Hematopoietic multipotent progenitor cell (in vitro differentiated cells): ENCODE data around the gene ALDOB. TPM values are rescaled to one million over a fixed set of nuclear protein-coding genes. Genes with fewer than 3 reads are reported as not detected.

ENCODE experiments used
- DNase-seq, 3 donors: peaks; one replicate each; pipeline ENCODE4 v3.0.0-alpha.2; 2011 to 2015; ENCODE audit warnings: low read depth in 2 of 3, low spot score in 2 of 3
- total RNA-seq: library from RNA; depleted of rRNA; stranded (reverse); fragments of >200 nt; gene quantifications from one replicate; pipeline ENCODE4 v1.2.3, GENCODE V29; 2012

Gene ALDOB
- total RNA-seq, 1 donor, result not detected

DNA sequence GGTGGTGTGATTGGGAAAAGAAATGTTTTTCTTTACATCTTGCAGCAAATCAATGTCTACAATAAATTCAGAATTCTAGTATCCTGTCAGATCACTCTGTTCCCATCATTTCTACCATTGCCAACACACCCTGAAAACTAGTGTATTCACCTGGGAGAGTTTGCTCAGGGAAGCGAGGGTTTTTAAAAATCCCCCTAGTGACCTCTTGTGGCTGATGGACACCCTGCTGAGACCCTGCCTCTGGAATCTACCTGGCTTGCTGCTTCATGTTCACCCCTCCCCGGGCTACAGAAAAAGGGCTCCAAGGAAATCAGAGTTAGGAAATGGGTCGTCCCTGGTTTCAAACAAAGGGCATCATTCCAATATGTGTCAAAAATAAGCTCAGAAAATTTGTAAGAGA, 21.4 kb upstream of the ALDOB start:
- DNase-seq, result no peak

DNA sequence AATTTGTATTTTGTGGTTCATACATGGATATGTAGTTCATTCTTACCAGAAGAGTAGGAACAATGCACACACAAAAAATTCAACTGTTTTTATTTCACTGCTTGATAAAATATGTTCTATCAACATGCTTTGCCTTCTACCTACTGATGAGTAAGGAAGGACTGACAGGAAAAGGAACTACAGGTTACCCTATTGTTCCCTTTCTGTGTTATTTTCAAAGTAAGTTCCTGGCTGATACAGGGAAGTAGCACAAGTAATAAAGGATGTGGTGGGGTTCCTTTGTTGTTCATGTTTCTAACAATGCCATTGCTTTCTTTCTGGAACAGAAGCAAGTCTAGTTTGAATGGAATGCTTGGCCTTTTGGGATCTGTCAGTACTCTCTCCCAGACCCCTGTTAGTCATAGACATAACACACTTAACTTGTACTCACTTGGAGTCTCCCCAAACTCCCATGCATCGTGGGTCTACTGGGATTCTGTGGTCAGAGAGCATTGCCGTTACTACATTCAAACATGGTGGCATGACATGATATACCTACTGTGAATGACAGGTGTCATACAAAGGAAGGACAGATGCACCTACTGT, 20.2 kb upstream of the ALDOB start:
- no peak for DNase-seq

DNA sequence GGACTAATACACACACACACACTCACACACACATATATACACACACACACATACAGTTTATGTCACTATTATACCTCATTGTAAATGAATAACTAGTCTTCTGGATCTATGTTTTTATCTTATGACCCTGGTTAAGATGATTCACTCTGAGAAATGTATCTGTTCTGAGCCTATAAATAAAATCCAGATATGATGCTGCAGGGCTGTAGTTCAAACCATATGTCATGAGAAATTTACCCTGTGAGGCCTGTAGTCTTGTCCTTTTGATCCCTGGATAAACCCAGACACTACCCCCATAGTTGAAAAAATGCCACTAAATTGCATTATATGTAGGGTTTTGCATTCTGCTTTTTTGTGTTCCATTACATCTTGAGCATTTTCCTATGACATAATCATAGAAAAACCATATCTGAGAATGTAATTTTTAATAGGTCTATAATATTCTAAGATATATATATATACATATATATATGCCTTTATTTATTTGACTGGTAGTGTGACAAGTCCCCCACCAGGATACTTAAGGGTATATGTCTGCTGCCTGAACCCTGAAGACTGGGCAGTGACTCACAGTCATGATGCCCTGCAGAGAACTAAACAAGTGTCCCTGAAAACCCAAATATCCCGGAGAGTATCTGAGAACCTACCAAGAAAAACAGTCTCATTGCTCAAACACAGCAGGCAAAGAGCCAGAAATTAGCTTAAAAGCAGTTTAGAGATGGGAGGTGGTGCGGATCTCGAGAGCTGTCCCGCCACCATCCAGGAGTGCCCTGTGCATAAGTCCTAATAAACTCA, 18.4 kb upstream of the ALDOB start:
- no peak for DNase-seq

DNA sequence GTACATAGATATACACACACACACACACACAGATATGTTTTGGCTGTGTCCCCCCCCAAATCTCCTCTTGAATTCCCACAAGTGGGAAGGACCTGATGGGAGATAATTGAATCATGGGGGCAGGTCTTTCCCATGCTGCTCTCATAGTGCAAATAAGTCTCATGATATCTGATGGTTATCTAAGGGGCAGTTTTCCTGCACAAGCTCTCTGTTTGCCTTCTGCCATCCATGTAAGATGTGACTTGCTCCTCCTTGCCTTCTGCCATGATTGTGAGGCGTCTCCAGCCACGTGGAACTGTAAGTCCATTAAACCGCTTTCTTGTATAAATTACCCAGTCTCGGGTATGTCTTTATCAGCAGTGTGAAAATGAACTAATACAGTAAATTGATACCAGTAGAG, 15.9 kb upstream of the ALDOB start:
- DNase-seq, result no peak

DNA sequence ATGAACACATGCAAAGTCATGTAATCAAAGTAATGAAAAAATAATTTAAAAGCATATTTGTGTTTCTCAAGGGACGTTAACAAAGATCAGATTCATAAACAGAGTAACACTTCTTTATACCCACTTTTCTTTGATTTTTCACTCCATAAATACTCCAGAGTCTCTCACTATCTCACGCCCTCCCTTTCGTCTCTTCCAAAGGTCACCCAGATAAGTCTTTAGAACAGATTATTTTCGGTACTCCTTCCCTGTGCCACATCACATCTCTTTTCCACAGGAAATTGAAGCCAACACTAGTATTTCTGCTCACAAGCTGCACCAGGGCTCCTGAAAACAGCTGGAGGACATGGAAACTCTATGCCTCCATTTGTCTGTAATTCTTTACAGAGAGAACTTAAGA, 15.4 kb upstream of the ALDOB start:
- no peak for DNase-seq

DNA sequence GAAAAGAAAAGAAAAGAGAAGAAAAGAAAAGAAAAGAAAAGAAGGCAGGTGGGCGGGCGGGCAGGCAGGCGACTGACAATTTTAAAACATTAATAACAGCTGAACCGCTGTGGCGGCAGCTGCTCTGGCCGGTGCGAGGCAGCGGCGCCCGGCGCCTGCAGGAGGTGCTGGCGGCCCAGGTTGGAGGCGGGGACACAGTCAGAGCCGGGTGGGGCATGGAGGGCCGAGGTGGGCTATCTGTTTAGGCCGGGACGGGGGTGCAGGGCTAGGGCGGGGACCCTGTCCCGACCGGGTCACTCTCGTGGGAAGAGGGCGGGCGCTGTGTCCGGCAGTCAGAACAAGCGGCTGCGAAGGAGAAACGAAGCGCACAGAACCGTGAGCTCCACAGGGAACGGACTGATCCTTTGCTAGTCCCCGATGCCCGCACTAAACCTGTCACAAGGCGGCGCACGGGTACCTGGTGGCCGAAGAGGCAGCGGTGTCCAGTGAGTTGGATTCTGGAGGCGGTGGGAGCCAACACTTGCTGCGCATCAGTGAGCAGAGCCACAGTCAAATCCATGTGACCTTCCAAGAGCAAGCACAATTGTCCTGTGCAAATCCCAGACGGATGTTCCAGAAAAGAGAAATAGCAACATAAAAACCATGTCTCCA, 13.6 kb upstream of the ALDOB start:
- peak; percentile 1 to 73 (median 70) for DNase-seq

DNA sequence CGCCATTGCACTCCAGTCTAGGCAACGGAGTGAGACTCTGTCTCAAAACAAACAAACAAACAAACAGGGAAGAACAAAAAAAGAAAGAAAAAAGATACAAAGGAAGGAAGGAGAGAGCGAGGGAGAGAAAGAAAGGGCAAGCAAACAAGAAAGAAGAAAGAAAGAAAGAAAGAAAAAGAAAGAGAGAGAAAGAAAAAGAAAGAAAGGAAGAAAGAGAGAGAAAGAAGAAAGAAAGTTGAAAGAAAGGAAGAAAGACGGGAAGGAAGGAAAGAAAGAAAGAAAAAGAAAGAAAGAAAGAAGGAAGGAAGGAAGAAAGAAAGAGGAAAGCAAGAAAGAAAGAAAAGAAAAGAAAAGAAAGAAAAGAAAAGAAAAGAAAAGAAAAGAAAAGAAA, 13.1 kb upstream of the ALDOB start:
- no peak for DNase-seq

DNA sequence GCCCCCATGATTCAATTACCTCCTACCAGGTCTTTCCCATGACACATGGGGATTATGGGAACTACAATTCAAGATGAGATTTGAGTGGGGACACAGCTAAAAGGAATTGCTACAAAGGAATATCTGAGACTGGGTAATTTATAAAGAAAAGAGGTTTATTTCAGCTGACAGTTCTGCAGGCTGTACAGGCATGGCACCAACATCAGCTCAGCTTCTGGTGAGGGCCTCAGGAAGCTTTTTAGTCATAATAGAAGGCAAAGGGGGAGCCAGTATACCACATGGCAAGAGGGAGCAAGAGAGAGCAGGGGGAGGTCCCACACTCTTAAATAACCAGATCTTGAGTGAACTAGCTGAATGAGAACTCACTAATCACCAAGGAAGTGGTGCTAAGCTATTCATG, 11.2 kb upstream of the ALDOB start:
- DNase-seq, result no peak

DNA sequence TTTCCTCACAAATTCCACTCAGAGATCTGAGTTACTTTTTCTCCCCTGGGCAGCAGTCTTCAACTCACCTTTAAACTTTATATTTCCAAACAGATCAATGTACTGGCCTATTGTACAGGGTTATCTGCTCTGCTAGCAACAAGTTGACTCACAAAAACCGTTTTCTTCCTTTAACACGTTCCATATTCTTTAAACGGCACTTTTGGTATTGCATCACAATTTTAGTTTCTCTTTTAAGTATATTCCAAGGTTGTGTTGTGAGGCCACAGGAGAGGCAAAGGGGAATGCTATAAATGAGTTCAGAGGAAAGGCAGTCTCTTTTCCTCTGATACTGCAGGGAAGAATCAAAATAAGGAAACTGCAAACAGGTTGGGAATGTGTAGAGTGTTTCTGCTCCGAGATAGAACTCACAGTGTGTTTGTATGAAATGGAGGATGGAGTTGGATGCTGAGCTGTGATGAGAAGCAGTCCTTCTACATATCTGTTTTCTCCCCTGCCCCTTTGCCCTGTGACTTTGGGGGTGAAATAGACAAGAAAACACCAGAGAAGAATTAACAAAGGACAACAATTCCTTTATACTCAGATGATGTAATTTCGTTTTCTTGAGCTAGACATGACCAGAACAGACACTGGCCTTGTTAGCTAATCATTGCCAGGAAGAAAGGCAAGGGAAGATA, 9.9 kb upstream of the ALDOB start:
- DNase-seq, result no peak

DNA sequence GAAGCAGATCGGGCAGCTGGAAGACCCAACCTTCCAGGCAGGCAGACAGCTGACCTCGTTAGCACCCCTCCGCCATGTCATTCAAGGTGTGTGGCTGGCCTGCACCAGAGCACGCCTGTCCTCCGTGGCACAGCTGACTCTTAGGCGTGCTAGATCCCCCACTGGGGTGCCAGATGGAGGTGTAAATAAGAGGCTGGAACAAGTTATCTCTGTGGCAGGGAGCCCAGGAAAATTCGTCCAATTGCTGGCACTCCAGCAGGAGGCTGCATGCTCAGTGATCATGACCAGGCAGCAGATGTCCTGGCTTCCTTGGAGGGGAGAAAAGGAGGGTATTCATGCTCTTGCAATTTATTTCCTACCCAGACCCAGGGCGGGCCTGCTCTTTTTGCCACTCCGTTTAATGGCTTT, 7.8 kb upstream of the ALDOB start:
- DNase-seq, result no peak

DNA sequence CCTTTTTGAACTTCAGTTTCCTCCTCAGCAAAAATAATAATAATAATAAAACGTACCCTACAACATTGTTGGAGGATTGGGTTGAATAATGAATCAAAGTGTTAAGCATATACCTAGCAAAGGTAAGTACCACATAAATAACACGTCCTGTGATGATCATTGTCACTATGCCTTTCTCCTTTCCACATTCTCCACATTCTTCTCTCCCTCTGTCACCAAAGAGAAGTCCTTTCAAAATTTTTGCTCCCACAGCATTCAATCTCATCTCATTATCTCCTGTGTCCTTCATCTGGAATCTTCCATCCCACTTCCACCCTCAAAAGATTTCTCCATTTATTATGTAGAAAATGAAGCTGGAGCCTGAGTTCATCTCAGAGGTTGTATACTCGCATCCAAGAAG, 7.2 kb upstream of the ALDOB start:
- DNase-seq, result no peak

DNA sequence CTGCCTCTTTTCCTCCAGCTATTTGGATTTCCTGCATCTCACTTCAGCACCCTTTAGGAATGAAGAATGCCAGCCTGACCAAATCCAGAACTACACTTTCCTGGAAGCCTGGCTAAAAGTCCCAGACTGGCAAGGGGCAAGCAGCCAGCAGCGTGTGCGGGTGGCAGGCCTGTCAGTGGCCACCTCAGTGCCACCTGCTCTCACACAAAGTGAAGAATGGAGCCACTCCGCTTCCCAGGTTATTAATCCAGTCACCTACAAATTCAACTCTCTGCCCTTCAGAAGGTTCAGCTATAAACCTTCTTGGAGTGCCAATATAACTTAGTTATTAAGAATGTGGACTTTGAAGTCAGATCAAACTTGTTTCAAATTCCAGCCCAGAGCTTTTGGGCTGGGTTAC, 6.7 kb upstream of the ALDOB start:
- no peak for DNase-seq

DNA sequence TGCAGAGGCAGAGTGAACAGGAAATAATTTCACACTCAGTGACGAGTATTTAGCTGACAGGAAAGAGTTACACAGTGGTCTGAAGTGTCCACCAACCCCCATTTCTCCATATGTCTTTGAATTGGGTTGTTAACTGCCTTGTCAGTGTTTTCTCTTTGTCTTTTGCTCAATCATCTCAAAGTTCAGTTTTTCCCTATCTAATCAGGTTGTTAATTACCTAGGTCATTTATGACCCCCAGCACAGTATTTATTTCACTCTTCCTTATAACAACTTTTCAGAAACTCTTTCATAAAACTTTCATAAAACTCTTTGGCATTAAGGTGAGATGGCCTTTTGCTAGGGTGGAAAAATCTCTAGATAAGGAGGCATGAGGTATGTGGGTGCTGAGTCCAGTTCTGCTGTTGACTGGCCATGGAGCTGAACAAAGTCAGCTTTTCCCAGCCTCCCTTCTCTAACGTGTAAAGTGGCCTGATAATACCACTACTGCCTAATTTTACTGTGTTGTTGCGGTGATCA, 5.2 kb upstream of the ALDOB start:
- no peak for DNase-seq

DNA sequence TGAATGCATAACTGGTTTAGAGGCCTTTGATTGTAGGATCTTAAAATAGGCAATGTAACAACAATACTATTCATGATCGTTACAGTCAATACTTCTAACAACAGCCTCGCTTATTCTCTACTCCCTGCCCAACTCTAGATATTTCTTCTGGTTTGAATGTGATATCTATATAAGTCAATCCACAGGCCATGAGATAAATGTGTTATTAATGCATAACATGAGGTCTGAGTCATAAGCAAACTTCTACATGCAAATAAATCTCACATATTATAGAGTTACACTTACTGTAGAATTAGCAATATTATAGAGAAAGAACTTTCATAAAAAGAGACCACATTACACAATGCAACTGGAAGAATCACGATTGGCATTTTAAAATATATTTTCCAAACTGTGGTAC, 2.9 kb upstream of the ALDOB start:
- no peak for DNase-seq

DNA sequence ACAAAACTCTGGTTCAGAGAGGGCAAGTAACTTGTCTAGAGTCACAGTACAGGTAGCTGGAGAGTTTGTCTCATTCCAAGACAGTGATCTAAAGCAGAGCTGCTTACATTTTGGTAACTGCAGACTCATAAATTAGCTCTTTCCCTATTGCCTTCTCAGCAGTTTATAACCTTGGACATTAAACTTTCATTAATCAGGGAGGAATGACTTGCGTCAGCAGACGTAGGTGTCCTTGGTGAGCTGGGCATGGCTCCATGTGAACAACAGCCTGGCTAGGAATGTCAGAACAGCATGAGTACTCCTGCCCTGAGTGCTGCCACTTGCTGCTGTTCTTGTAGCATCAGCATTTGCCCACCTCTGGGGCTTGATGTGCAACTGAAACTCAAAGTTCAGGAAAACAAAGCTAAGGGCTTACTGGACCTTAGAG, 2.2 kb upstream of the ALDOB start:
- DNase-seq, result no peak

DNA sequence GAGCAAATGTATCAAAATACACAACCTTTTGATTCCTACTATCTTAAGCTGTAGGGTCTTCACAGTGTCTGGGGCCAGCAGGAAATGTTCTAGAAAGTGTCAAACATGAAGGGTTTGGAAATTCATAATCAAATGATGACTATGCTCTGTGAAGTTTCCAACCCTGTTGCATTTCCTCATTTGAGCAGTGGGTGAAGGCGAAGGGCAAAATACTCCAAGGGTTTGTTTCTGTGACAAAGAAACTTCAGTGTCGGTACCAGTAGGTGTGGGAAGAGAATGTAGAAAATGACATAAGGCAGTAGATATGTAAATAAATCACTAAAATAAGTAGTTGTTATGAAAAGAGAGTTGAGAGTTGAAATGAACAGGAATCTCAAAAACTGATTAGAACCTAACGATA, 576 bp downstream of the ALDOB start:
- DNase-seq, result no peak

DNA sequence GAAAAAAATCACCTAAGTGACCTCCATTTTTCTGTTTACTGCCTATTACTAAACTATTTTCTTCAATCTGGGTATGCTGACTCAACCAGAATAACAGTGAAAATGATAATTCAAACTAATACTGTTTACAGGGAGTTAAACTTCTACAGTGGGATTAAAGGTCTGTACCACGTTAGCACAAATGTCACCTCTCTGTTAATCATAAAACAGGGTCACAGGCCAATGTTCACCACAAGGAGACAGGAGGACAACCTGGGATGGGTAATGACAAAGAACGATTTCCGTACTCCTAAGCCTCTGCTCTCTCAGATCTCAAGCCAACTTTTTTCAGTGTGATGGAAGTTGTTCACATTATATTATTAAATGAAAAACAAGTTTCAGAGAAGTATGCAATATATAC, 2.3 kb downstream of the ALDOB start:
- DNase-seq, result no peak

DNA sequence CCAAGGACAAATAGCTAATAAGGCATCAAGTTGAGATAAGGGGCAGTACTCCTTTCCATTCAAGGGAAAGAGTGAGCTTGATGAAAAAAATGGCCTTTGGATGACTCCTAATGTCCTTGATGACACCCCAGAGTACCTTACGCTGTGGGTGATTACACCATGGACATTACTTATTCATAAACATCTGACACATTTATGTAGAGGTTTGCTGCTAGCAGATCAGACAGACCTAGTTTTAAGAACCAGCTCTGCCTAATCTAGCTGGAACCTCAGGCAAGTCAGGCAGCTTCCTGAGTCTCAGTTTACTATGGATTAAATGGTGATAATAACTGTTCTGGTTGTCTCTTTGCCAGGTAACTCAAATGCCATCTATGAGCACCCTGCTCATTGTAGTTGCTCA, 2.8 kb downstream of the ALDOB start:
- no peak for DNase-seq

DNA sequence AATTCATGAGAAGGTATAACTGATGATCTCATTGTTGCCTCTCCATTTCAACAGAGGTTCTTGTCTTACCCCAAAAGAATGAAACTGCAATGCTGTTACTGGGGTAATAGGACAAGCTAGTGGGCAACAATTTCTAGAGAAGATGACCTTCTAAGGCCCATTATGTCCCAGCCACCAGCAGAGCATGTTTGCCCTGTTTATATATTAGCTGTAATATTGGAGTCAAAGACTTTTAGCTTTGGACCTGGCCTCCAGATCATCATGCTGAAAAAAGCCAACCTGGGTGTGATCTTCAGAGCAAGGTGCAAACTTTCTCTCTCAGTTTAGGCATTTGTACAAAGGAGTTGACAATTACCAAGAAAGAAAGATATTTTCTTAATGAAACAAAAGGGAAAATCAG, 3.4 kb downstream of the ALDOB start:
- no peak for DNase-seq

DNA sequence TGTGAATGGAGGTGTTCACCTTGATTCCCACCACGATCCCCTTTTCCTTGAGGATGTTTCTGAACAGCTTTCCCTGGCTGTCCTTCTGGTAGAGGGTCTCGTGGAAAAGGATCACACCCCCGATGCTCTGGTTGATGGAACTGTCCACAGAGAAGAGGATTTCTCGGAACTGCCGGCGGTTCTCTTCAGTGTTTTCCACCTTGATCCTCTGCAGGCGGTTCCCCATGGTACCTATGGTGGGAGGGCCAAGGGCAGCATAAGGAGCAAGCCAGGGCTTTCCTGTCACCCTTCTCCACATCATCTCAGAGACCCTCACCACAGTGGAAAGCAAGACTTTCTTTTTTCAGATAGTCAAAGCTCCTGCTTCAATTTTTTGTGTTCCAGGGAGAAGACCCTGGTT, 5.8 kb downstream of the ALDOB start:
- no peak for DNase-seq

DNA sequence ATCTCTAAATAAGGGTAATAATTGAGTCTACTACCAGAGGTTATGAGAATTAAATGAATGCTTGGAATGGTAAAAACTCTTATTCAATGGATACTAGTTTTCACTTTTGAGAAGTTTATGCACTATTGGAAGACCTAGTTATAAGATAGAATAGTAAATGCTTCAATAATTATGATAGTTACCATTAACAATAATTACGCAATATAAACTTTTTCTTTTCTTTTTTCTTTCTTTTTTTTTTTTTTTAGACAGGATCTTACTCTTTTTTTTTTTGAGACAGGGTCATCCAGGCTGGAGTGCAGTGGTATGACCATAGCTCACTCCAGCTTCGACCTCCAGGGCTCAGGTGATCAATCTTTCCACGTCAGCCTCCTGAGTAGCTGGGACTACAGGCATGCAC, 6.7 kb downstream of the ALDOB start:
- DNase-seq, result no peak
